K562 (cell line): ENCODE measurements around the gene MED15. TPM values are rescaled to one million over a fixed set of nuclear protein-coding genes. Genes with fewer than 3 reads are reported as not detected.

ENCODE experiments used
- ARID3A ChIP-seq: IDR thresholded peaks from 2 replicates; pipeline ENCODE4 v1.6.1; 2012; ENCODE audit warnings: low read depth, low read length, improper control_type of control experiment, borderline replicate concordance
- CXXC5 ChIP-seq: fragments of 250-450 bp; sonication (Bioruptor Pico); IDR thresholded peaks from 2 replicates; pipeline ENCODE4 v1.8.0; 2022; ENCODE audit warnings: inconsistent platforms, mild to moderate bottlenecking, moderate library complexity
- DACH1 ChIP-seq: fragments of 450-650 bp; IDR thresholded peaks from 2 replicates; pipeline ENCODE4 v1.6.1; 2018; ENCODE audit not compliant: partially characterized antibody
- KDM5B ChIP-seq: fragments of 200-600 bp; sonication (generic); IDR thresholded peaks from 2 replicates; pipeline ENCODE4 v1.6.1; 2012; ENCODE audit warnings: low read depth, mild to moderate bottlenecking, moderate library complexity, low read length, control low read depth, inconsistent platforms; ENCODE audit not compliant: insufficient replicate concordance
- MYBL2 ChIP-seq, 2 experiments: fragments of 450-650 bp in 1 of 2; sonication (generic) in 1 of 2; formaldehyde crosslinking in 1 of 2; IDR thresholded peaks; 2 replicates each; pipeline versions ENCODE4 v1.6.1 to v1.8.1; 2017 to 2022; ENCODE audit warnings: borderline replicate concordance in 1 of 2, inconsistent platforms in 1 of 2, low read depth in 1 of 2, mild to moderate bottlenecking in 1 of 2, missing genetic modification reagents in 1 of 2, moderate library complexity in 1 of 2
- NFIX ChIP-seq: fragments of 250-450 bp; sonication (Bioruptor Pico); IDR thresholded peaks from 2 replicates; pipeline ENCODE4 v1.4.0; 2020; ENCODE audit warnings: low read depth, mild to moderate bottlenecking, moderate library complexity
- REST ChIP-seq, 2 experiments: fragments of 450-650 bp; formaldehyde crosslinking in 1 of 2; IDR thresholded peaks; 2 replicates each; pipeline versions ENCODE4 v1.4.0 to v1.6.1; 2014 to 2020; ENCODE audit warnings: mild to moderate bottlenecking in 2 of 2, borderline replicate concordance in 1 of 2, low read depth in 1 of 2
- SIN3B ChIP-seq: fragments of 450-650 bp; IDR thresholded peaks from 2 replicates; pipeline ENCODE4 v1.6.1; 2017; ENCODE audit warnings: low read depth, mild to moderate bottlenecking, moderate library complexity
- SMARCE1 ChIP-seq: fragments of 450-650 bp; IDR thresholded peaks from 2 replicates; pipeline ENCODE4 v1.7.1; 2016; ENCODE audit warnings: mild to moderate bottlenecking
- TAF7 ChIP-seq: fragments of 450-650 bp; IDR thresholded peaks from 2 replicates; pipeline ENCODE4 v1.6.1; 2016; ENCODE audit warnings: missing genetic modification characterization, missing compliant biosample characterization
- USF1 ChIP-seq: sonication (generic); formaldehyde crosslinking; IDR thresholded peaks from 2 replicates; pipeline ENCODE4 v1.9.0; 2022; ENCODE audit warnings: mild to moderate bottlenecking, missing genetic modification reagents
- XRCC3 ChIP-seq: fragments of 450-650 bp; IDR thresholded peaks from 2 replicates; pipeline ENCODE4 v1.6.1; 2017; ENCODE audit warnings: mild to moderate bottlenecking, moderate library complexity
- ZBTB9 ChIP-seq: fragments of 450-650 bp; formaldehyde crosslinking; IDR thresholded peaks from 2 replicates; pipeline ENCODE4 v1.4.0; 2020; ENCODE audit warnings: mild to moderate bottlenecking, moderate library complexity
- ZNF134 ChIP-seq: fragments of 250-450 bp; sonication (Bioruptor Pico); conservative IDR thresholded peaks from 2 replicates; pipeline ENCODE4 v1.4.0; 2020
- ZNF778 ChIP-seq: fragments of 450-650 bp; formaldehyde crosslinking; IDR thresholded peaks from 2 replicates; pipeline ENCODE4 v1.4.0; 2020; ENCODE audit warnings: mild to moderate bottlenecking, moderate library complexity
- polyA plus RNA-seq, 8 experiments: library from polyadenylated mRNA; depleted of rRNA in 4 of 8; stranded (reverse) in 5 of 8; unstranded in 3 of 8; fragments of >200 nt; fragmentation: Nextera tagmentation in 2 of 8; fragmentation: Illumina TruSeq in 1 of 8; extraction: Ambion mirVana in 2 of 8; extraction: Trizol in 1 of 8; gene quantifications; 2 replicates each; pipeline versions ENCODE4 v1.2.1 to v1.2.3, GENCODE V29; 2011 to 2014; ENCODE audit warnings: inconsistent platforms in 1 of 8, missing spikeins in 1 of 8
- total RNA-seq, 7 experiments: library from RNA; depleted of rRNA in 6 of 7; stranded (reverse); fragments of >200 nt in 6 of 7; fragmentation: Illumina TruSeq in 2 of 7; extraction: Trizol in 2 of 7; gene quantifications; 2 replicates each; pipeline versions ENCODE4 v1.2.1 to v1.2.3, GENCODE V29; 2011 to 2021; ENCODE audit warnings: low replicate concordance in 1 of 7

MED15 gene
- total and polyA plus RNA-seq, 9 of the 15 experiments (the other 6 are each of a cell fraction or from before 2014, with no cell fraction given), result 4.0 to 271 (median 60.1) TPM

- TF ChIP-seq MYBL2 (IDR thresholded peaks at IDR 0.05; ENCODE audit: low read depth) (no peak), MYBL2 (CRISPR knock-in tag; IDR thresholded peaks at IDR 0.05; ENCODE audit: borderline replicate concordance) (no peak), SIN3B (no peak), ZBTB9 (CRISPR knock-in tag) (0 out of 2 replicates have a peak, but pooled peaks have one; percentile 19), NFIX (CRISPR knock-in tag) (no peak), USF1 (CRISPR knock-in tag) (peak; percentile 34), CXXC5 (CRISPR knock-in tag) (no peak), REST (IDR thresholded peaks at IDR 0.05; ENCODE audit: borderline replicate concordance) (peak; percentile 5; the same call in 1 of the 2 replicates), REST (CRISPR knock-in tag; IDR thresholded peaks at IDR 0.05; ENCODE audit: low read depth) (no peak), SMARCE1 (no peak), ZNF778 (CRISPR knock-in tag) (no peak), ARID3A (no peak), DACH1 (no peak), TAF7 (tag) (no peak), ZNF134 (CRISPR knock-in tag) (no peak), KDM5B (no peak), XRCC3 (no peak)
Observed at GRCh38 chr22:20588092-20588842, 80.9 kb downstream of the MED15 start (continued).
